Right lobe of liver (tissue), 4 donors: ENCODE data around the gene GRM5.

Experiments
- CTCF ChIP-seq, 4 donors: fragments of 200-600 bp in 3 of 4; fragments of 450-650 bp in 1 of 4; IDR thresholded peaks; one replicate each; pipeline versions ENCODE4 v1.5.1 to v1.8.0; 2016 to 2022; ENCODE audit warnings: antibody characterized with exemption in 4 of 4, mild to moderate bottlenecking in 2 of 4
- POLR2A ChIP-seq: fragments of 450-650 bp; IDR thresholded peaks from one replicate; pipeline ENCODE4 v1.6.1; 2017; ENCODE audit warnings: antibody characterized with exemption, mild to moderate bottlenecking
- donor health status: DM: no; HTN: no; CAD: no.
- donor health status: DM: no; HTN: no; CAD: no.
- donor health status: DM: no; HTN: yes; CAD: no.

GRCh38 chr11:88478136-88478815 is 587.5 kb downstream of the GRM5 start:
- TF ChIP-seq CTCF (IDR thresholded peaks at IDR 0.05) (no peak), POLR2A (no peak)
